H1 (cell line): ENCODE measurements around the gene LRRC23. TPM values are rescaled to one million over a fixed set of nuclear protein-coding genes. Genes with fewer than 3 reads are reported as not detected.

Experiments used
- CBX8 ChIP-seq: fragments of 300-800, 300-1000 bp; sonication (generic); IDR thresholded peaks from 2 replicates; pipeline ENCODE4 v1.7.1; 2016; ENCODE audit warnings: low read depth, low read length, borderline replicate concordance
- CHD1 ChIP-seq: IDR thresholded peaks from 2 replicates; pipeline ENCODE4 v1.6.1; 2012; ENCODE audit warnings: low read depth, low read length, improper control_type of control experiment
- CHD2 ChIP-seq: IDR thresholded peaks from 2 replicates; pipeline ENCODE4 v1.6.1; 2012; ENCODE audit warnings: low read length, improper control_type of control experiment
- RNF2 ChIP-seq: fragments of 200-900, 300-1000 bp; sonication (generic); IDR thresholded peaks from 2 replicates; pipeline ENCODE4 v1.7.1; 2016; ENCODE audit warnings: borderline replicate concordance, low read depth, mild to moderate bottlenecking, antibody characterized with exemption, low read length; ENCODE audit not compliant: poor library complexity, severe bottlenecking; ENCODE audit errors: missing control alignments
- polyA plus RNA-seq, 7 experiments: library from polyadenylated mRNA; depleted of rRNA in 3 of 7; stranded (reverse) in 5 of 7; unstranded in 2 of 7; fragments of >200 nt in 5 of 7; fragments of 200-250 nt in 2 of 7; gene quantifications; 1 replicate in 5 of 7; 2 replicates in 1 of 7; 4 replicates in 1 of 7; pipeline versions ENCODE4 v1.2.1 to v1.2.3, GENCODE V29; 2011 to 2013; ENCODE audit warnings: missing spikeins in 2 of 7, mixed read lengths in 2 of 7
- total RNA-seq: library from RNA; stranded (reverse); fragmentation: NEBNext Ultra II Directional; extraction: Animal tissue kit (Norgen Biotek cat#: 25700); gene quantifications from 2 replicates; pipeline ENCODE4 v1.2.1, GENCODE V29; 2021

The LRRC23 gene
- total and polyA plus RNA-seq, 2 of the 8 experiments (the other 6 are each of a cell fraction or from before 2014, with no cell fraction given) = 2.5 to 3.6 TPM

- TF ChIP-seq CHD1 = no peak
- TF ChIP-seq CBX8 = no peak
- no peak for TF ChIP-seq RNF2
- no peak for TF ChIP-seq CHD2
These were observed 18.5 kb downstream of the LRRC23 start (continued) for GRCh38 chr12:6923003-6923732.
